ENCODE measurements around the gene RDX.

The RDX gene

DNA sequence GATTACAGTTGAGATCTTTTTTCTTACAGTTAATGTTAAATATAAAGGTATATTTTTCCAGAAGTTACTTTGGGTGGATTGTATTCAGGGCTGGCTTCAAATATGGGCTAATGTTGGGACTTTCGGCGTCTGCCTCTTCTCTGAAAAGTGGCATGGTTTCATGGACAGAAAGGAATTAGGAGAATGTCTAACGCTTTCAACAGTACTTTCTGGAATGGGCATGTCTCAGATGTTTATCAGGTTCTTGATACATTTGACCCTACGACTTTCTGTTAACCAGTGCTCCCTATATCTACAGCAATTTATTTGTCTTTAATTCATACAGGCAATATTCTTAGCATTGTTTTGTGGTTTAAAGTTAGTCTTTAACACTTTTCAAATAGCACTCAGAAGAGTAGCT lies 169.5 kb downstream of the RDX start:
- no peak for DNase-seq

DNA sequence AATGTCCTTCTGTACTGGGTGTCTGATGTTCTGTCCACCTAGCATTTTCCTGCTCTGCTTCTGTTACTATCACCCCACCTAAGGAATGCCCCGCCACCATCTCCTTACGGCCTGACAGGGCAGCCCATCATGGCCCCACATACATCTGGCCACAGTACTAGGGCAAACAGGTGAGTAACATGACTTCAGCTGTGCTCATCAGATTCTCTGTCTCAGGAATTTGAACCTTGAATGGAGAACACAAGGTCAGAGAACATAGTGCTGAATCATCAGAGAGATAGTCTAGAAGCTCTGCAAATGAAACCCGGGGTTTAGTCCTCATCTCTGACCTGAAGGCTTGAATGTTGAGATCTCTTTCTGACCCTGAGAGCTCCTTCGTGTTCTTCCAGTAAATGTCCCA lies 170.8 kb downstream of the RDX start:
- no peak for DNase-seq
